ENCODE data around the gene OGFRL1. TPM values are rescaled to one million over a fixed set of nuclear protein-coding genes. Genes with fewer than 3 reads are reported as not detected.

The OGFRL1 gene
- 14.3 and 22.1 TPM in 2 replicates for total RNA-seq

GRCh38 chr6:71288228-71289038 is at the start of gene OGFRL1:
OGFRL1 (plus strand) TSS chr6:71288811; CDS start chr6:71288937, 126 bp downstream.

Data from subcutaneous preadipocyte (primary cell).